ENCODE data around the gene CNBP.
A peak's percentile ranks its signal among the peaks of the same experiment; 100 is the strongest.

DNA sequence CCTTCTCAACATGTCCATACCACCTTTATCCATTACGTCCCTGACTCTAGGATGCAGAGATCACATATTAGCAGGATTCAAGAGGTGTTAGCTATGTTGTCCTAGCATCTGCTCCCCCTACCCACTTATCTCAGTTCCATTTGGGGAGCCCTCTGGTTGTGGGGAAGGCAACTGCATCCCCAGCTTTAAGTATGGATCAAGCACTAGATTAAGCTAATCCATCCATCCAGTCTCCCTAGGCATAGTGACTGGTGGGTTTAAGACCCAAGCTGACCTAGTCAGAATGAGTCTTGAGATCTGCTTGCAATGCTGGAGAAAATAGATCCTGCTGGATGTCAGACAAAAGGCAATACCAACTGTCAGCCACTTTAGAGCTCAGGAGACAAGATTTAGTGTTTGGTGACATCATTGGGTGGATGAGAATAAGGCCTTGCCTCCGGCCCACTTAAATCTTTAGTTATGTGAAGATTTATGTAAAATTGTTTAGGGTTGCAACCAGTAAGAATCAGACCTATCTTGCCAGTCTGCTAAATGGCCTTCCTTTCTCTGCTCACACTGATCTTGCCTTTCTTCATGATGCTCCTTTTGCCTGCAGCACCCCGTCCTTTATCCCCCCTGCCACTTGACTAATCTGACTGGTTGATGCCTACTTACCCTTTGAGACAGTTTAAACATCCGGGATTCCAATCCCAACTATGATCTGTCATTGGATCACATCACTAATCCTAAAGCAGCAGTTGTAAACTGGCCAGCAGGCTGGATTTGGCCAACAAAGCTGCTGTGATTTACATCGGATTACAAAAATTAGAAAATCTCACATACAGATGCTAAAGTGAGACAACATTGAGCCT is 20.7 kb downstream of the CNBP start:
- TF ChIP-seq EZH2 (IDR thresholded peaks at IDR 0.05; ENCODE audit: low read length, unreplicated experiment): no peak
- TF ChIP-seq, protein P1, sequence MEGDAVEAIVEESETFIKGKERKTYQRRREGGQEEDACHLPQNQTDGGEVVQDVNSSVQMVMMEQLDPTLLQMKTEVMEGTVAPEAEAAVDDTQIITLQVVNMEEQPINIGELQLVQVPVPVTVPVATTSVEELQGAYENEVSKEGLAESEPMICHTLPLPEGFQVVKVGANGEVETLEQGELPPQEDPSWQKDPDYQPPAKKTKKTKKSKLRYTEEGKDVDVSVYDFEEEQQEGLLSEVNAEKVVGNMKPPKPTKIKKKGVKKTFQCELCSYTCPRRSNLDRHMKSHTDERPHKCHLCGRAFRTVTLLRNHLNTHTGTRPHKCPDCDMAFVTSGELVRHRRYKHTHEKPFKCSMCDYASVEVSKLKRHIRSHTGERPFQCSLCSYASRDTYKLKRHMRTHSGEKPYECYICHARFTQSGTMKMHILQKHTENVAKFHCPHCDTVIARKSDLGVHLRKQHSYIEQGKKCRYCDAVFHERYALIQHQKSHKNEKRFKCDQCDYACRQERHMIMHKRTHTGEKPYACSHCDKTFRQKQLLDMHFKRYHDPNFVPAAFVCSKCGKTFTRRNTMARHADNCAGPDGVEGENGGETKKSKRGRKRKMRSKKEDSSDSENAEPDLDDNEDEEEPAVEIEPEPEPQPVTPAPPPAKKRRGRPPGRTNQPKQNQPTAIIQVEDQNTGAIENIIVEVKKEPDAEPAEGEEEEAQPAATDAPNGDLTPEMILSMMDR (conservative IDR thresholded peaks at IDR 0.05; ENCODE audit: low read depth, low read length): 0 out of 2 replicates have a peak, but pooled peaks have one; percentile 11
- no peak for TF ChIP-seq EZH2phosphoT487 (IDR thresholded peaks at IDR 0.05; ENCODE audit: borderline replicate concordance, low read length)
